ENCODE results near the gene SPACA5.
"Not testable (repeated sequence)": the region's sequence is repeated elsewhere in the genome, so short reads cannot be mapped to it uniquely, and the experiment has no call there.

The SPACA5 gene

DNA sequence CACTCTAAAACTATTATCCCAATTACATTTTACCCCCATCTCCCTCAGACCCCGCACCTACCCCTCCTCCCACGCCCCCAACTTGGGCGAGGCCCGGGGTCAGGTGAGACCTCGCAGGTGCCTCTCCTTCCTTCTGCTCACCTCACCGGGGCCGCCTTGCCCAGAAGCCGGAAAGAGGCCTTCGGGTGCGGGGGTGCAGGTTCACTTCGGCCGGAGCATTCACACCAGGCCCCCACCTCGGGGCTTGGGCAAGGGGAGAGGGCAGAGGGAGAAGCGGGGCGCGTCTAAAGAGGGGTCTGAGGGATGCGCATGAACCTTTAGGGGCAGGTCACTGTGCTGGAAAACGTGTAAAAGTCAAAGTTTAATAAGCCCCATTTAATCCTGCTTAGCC, 3.4 kb upstream of the SPACA5 start:
- TF ChIP-seq, protein P1, sequence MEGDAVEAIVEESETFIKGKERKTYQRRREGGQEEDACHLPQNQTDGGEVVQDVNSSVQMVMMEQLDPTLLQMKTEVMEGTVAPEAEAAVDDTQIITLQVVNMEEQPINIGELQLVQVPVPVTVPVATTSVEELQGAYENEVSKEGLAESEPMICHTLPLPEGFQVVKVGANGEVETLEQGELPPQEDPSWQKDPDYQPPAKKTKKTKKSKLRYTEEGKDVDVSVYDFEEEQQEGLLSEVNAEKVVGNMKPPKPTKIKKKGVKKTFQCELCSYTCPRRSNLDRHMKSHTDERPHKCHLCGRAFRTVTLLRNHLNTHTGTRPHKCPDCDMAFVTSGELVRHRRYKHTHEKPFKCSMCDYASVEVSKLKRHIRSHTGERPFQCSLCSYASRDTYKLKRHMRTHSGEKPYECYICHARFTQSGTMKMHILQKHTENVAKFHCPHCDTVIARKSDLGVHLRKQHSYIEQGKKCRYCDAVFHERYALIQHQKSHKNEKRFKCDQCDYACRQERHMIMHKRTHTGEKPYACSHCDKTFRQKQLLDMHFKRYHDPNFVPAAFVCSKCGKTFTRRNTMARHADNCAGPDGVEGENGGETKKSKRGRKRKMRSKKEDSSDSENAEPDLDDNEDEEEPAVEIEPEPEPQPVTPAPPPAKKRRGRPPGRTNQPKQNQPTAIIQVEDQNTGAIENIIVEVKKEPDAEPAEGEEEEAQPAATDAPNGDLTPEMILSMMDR (IDR thresholded peaks at IDR 0.05; ENCODE audit: low read depth, low read length): no peak
- peak overlapping the region; percentile 63 to 68 for H3K4me3 ChIP-seq (replicated peaks in 1 of 2; ENCODE audit: low read depth in 2 of 2, low read length in 2 of 2)
- DNase-seq (ENCODE audit: low read depth in 2 of 2): no peak

DNA sequence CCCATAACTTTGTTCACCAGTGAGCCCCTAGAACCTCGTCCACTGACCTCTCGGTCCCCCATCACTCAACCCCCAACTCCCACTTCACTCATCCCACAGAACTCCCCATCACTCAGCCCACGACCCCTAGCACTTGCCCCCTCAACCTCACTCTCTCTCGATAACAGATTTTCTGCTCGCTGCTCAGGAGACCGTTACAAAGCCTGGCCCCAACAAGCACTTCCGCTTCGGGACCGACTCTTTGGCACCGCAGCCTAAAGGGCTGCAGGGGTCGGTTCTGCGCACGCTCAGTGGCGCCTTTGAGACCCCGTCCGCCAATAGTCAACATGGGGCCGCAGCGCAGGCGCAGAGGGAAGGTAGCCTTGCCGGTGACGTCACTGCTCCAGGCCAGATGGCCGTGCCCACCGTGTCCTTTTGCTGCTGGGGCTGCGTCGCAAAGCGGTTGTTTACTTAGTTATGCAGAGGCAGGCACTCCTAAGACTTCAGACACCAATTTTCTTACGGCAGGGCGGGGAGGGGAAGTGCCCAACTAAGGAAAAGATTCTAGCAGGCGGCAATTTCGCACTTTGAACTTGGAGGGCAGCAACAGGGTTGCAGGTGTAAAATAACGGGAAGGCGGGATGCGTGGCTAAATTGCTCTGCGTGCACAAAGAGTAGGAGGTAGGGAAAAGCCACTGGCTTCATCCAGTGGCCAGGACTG, 2.9 kb upstream of the SPACA5 start, which contains the start of gene ZNF182:
TSS of gene ZNF182 (minus strand) at position 232 of the 700 bp plus-strand sequence. CDS start 1,380 bp downstream, outside the sequence.
- DNase-seq (ENCODE audit: low read depth in 2 of 2): peak; percentile 87 to 92
- TF ChIP-seq, protein P1 (IDR thresholded peaks at IDR 0.05; ENCODE audit: low read depth, low read length): no peak
- peak within 1 kb of the TSS; percentile 63 to 68 for H3K4me3 ChIP-seq (replicated peaks in 1 of 2; ENCODE audit: low read depth in 2 of 2, low read length in 2 of 2)

DNA sequence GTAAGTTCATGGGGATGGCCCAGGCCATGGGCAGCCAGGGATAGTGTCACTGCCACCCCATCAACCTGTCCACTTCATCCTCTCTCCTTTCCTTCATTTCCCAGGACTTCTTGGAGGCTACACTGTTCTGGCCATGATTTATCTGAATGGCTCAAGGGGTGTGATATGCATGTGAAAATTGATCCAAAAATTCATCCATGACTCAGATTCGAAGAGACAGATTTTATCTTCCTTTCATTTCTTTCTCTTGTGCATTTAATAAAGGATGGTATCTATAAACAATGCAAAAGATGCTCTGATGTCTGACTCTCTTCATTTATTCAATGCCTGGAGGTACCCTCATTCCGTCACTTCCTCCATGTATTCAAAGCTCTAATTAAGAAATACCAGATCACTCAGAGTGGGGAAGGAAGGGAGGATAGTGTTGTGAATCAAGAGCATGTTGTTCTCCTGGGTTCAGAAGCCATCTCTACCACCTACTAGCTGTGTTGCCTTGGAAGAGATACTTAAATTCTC, 2.7 kb downstream of the SPACA5 start:
- not testable (repeated sequence) for H3K4me3 ChIP-seq (replicated peaks in 1 of 2; ENCODE audit: low read depth in 2 of 2, low read length in 2 of 2); DNase-seq (ENCODE audit: low read depth in 2 of 2)

GRCh38 chrX:48016583-48017310, 10.0 kb downstream of the SPACA5 start:
- DNase-seq (ENCODE audit: low read depth in 2 of 2); H3K4me3 ChIP-seq (replicated peaks in 1 of 2; ENCODE audit: low read depth in 2 of 2, low read length in 2 of 2): not testable (repeated sequence)

DNA sequence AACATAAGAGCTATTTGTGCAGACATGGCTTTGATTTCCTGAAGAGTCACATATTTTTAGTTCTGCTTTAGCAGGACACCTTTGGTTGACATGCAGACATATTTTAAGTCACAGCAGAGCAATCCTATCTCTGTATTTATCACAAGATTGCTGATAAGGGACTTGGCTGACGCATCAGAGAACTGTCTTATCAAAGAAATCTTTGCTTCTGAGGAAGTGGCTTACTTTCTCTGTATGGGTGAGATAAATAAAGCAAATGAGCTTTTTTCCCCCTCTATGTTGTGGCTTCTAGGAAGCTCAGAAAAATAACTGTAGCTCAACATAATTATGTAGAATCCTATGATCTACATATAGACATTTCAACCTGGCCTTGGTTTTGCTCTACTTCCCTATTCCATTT, 13.1 kb downstream of the SPACA5 start:
- not testable (repeated sequence) for H3K4me3 ChIP-seq (replicated peaks in 1 of 2; ENCODE audit: low read depth in 2 of 2, low read length in 2 of 2); DNase-seq (ENCODE audit: low read depth in 2 of 2)

- not testable (repeated sequence) for H3K4me3 ChIP-seq (replicated peaks in 1 of 2; ENCODE audit: low read depth in 2 of 2, low read length in 2 of 2); DNase-seq (ENCODE audit: low read depth in 2 of 2)
Measured at GRCh38 chrX:48020472-48020871, 13.7 kb downstream of the SPACA5 start.

- TF ChIP-seq, protein P1 (IDR thresholded peaks at IDR 0.05; ENCODE audit: low read depth, low read length): no peak
- H3K4me3 ChIP-seq (replicated peaks in 1 of 2; ENCODE audit: low read depth in 2 of 2, low read length in 2 of 2): peak overlapping the region; percentile 43 to 59
- DNase-seq (ENCODE audit: low read depth in 2 of 2): peak; percentile 87 to 91
Measured at GRCh38 chrX:48021026-48021900, 14.5 kb downstream of the SPACA5 start.

DNA sequence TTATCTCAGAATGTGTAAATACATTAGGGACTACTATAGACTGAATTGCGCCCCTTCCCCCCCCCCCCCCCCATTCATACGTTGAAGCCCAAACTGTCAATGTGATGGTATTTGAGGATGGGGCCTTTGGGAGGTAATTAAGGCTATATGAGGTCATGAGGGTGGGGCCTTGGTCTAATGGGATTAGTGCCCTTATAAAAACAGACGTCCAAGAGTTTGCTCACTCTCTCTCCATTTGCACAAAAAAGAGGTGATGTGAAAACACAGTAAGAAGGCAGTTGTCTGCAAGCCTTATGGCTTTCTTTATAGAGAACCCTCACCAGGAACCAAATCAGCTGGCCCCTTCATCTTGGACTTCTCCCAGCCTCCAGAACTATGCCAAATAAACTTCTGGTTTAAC, 15.3 kb downstream of the SPACA5 start:
- H3K4me3 ChIP-seq (replicated peaks in 1 of 2; ENCODE audit: low read depth in 2 of 2, low read length in 2 of 2): no peak overlapping the region
- no peak for DNase-seq (ENCODE audit: low read depth in 2 of 2)
- TF ChIP-seq, protein P1 (IDR thresholded peaks at IDR 0.05; ENCODE audit: low read depth, low read length): no peak

Measured in cardiac fibroblast (primary cell).